ENCODE measurements around the gene GAPT. TPM values are rescaled to one million over a fixed set of nuclear protein-coding genes. Genes with fewer than 3 reads are reported as not detected.
A peak's percentile ranks its signal among the peaks of the same experiment; 100 is the strongest.

The GAPT gene
- total RNA-seq, 1 donor from 2014 or later, result not detected

- FAIRE-seq, result no peak
- TF ChIP-seq CTCF (IDR thresholded peaks at IDR 0.05; ENCODE audit: insufficient read depth, low read length, severe bottlenecking), result no peak
- H3K27me3 ChIP-seq (ENCODE audit: control insufficient read depth, insufficient read depth, low read length), result peaks cover 3% of the 10 kb centered on the region
These were observed 709 bp upstream of the GAPT start for GRCh38 chr5:58490402-58491050.

GRCh38 chr5:58493141-58493540 lies 1.9 kb downstream of the GAPT start:
- DNase-seq (ENCODE audit: low read depth), result no peak
- FAIRE-seq, result no peak

More at GRCh38 chr5:58490402-58491050, 709 bp upstream of the GAPT start:
- no peaks in the 10 kb centered on the region for H3K36me3 ChIP-seq (ENCODE audit: control insufficient read depth, insufficient read depth, low read length)
- DNase-seq (ENCODE audit: low read depth), result no peak
- no peak overlapping the region for H3K4me3 ChIP-seq (ENCODE audit: low read depth, low read length)

GRCh38 chr5:58496488-58496887 lies 5.3 kb downstream of the GAPT start:
- DNase-seq (ENCODE audit: low read depth) (no peak), FAIRE-seq (no peak)
- peak; percentile 23 for TF ChIP-seq CTCF (IDR thresholded peaks at IDR 0.05; ENCODE audit: insufficient read depth, low read length, severe bottlenecking)
- Histone ChIP-seq H3K27me3 (ENCODE audit: control insufficient read depth, insufficient read depth, low read length) (no peaks in the 10 kb centered on the region), H3K36me3 (ENCODE audit: control insufficient read depth, insufficient read depth, low read length) (no peaks in the 10 kb centered on the region), H3K4me3 (ENCODE audit: low read depth, low read length) (no peak overlapping the region)

More at GRCh38 chr5:58493141-58493540, 1.9 kb downstream of the GAPT start:
- no peaks in the 10 kb centered on the region for H3K36me3 ChIP-seq (ENCODE audit: control insufficient read depth, insufficient read depth, low read length)
- H3K27me3 ChIP-seq (ENCODE audit: control insufficient read depth, insufficient read depth, low read length), result peaks cover 3% of the 10 kb centered on the region
- no peak for TF ChIP-seq CTCF (IDR thresholded peaks at IDR 0.05; ENCODE audit: insufficient read depth, low read length, severe bottlenecking)
- no peak overlapping the region for H3K4me3 ChIP-seq (ENCODE audit: low read depth, low read length)

DNA sequence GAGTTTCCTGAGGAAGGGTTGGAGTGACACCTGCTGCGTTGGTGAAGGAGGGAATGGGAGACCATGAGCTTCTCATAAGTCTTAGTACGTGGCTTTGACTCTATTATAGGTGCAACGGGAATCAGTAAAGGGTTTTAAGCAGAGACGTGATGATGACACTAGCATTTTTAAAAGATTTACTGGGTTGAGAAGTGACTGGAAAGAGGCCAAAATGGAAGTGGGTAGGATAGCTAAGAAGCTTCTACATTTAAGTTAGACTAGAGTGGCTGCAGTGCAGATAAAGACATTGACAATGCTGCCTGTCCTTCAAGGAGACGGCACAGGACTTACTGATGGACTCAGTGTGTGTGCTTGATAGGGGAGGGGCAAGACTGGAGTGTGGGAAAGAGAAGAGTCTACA lies 6.2 kb downstream of the GAPT start:
- Histone ChIP-seq H3K4me3 (ENCODE audit: low read depth, low read length) (no peak overlapping the region), H3K27me3 (ENCODE audit: control insufficient read depth, insufficient read depth, low read length) (no peaks in the 10 kb centered on the region), H3K36me3 (ENCODE audit: control insufficient read depth, insufficient read depth, low read length) (no peaks in the 10 kb centered on the region)
- TF ChIP-seq CTCF (IDR thresholded peaks at IDR 0.05; ENCODE audit: insufficient read depth, low read length, severe bottlenecking), result no peak
- DNase-seq (ENCODE audit: low read depth), result no peak
- no peak for FAIRE-seq

DNA sequence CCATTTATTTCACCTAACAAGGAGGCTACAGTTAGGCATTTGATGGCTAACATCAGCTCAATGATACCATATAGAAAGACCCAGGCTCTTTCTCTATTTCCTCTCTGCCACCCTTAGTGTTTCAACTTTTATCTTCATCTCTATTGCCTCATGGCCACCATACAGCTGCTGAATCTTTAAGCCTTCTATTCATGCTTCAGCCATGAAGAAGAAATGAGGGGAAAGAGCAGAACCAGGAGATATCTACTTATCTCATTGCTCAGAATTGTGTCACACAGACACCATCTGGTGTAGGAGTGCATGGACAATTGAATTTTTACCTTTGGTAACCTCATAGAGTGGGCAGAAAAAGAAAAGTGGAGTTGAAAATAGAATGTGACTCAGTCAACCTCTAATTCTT lies 6.7 kb downstream of the GAPT start:
- Histone ChIP-seq H3K36me3 (ENCODE audit: control insufficient read depth, insufficient read depth, low read length) (no peaks in the 10 kb centered on the region), H3K27me3 (ENCODE audit: control insufficient read depth, insufficient read depth, low read length) (no peaks in the 10 kb centered on the region), H3K4me3 (ENCODE audit: low read depth, low read length) (no peak overlapping the region)
- no peak for FAIRE-seq
- no peak for DNase-seq (ENCODE audit: low read depth)
- no peak for TF ChIP-seq CTCF (IDR thresholded peaks at IDR 0.05; ENCODE audit: insufficient read depth, low read length, severe bottlenecking)
